ENCODE data around the gene OR4A16.

The OR4A16 gene

GRCh38 chr11:55342901-55343300 lies at the start of gene OR4A16:
OR4A16 (plus strand) TSS chr11:55343201; CDS start chr11:55343201, 0 bp downstream.
- DNase-seq (ENCODE audit: insufficient read length, low spot score) (no peak), FAIRE-seq (no peak)
- no peak for TF ChIP-seq CTCF (IDR thresholded peaks at IDR 0.05; ENCODE audit: insufficient read depth, missing control alignments)

- no peak for TF ChIP-seq CTCF (IDR thresholded peaks at IDR 0.05; ENCODE audit: insufficient read depth, missing control alignments)
- DNase-seq (ENCODE audit: insufficient read length, low spot score) = no peak
- no peak for FAIRE-seq
Measured at GRCh38 chr11:55324500-55324899, 18.5 kb upstream of the OR4A16 start.

- TF ChIP-seq CTCF (IDR thresholded peaks at IDR 0.05; ENCODE audit: insufficient read depth, missing control alignments) = no peak
- no peak for DNase-seq (ENCODE audit: insufficient read length, low spot score)
- no peak for FAIRE-seq
Measured at GRCh38 chr11:55345306-55345705, 2.3 kb downstream of the OR4A16 start.

- TF ChIP-seq CTCF (IDR thresholded peaks at IDR 0.05; ENCODE audit: insufficient read depth, missing control alignments) = no peak
- DNase-seq (ENCODE audit: insufficient read length, low spot score) (no peak), FAIRE-seq (no peak)
Measured at GRCh38 chr11:55349032-55349431, 6.0 kb downstream of the OR4A16 start.

GRCh38 chr11:55357560-55358184 lies 14.7 kb downstream of the OR4A16 start:
- TF ChIP-seq CTCF (IDR thresholded peaks at IDR 0.05; ENCODE audit: insufficient read depth, missing control alignments) = no peak
- no peak for DNase-seq (ENCODE audit: insufficient read length, low spot score)
- no peak for FAIRE-seq

GRCh38 chr11:55367674-55368073 lies 24.7 kb downstream of the OR4A16 start, which contains the start of gene OR4A15:
OR4A15 (plus strand) TSS chr11:55367974; CDS start chr11:55367974, 0 bp downstream.
- FAIRE-seq = no peak
- no peak for TF ChIP-seq CTCF (IDR thresholded peaks at IDR 0.05; ENCODE audit: insufficient read depth, missing control alignments)
- no peak for DNase-seq (ENCODE audit: insufficient read length, low spot score)

All from D721Med (cell line).